NCI-H2196 treated with DMSO at 0.1 percent for 48 hours (cell line): ENCODE measurements around the gene PAM.

Experiments
- DNase-seq: peaks from one replicate; lab custom pipeline; 2025; ENCODE audit not compliant: unreplicated experiment; lab: John Stamatoyannopoulos, UW

PAM gene

GRCh38 chr5:102856389-102856777, 101.3 kb downstream of the PAM start:
- DNase-seq, result no peak

DNA sequence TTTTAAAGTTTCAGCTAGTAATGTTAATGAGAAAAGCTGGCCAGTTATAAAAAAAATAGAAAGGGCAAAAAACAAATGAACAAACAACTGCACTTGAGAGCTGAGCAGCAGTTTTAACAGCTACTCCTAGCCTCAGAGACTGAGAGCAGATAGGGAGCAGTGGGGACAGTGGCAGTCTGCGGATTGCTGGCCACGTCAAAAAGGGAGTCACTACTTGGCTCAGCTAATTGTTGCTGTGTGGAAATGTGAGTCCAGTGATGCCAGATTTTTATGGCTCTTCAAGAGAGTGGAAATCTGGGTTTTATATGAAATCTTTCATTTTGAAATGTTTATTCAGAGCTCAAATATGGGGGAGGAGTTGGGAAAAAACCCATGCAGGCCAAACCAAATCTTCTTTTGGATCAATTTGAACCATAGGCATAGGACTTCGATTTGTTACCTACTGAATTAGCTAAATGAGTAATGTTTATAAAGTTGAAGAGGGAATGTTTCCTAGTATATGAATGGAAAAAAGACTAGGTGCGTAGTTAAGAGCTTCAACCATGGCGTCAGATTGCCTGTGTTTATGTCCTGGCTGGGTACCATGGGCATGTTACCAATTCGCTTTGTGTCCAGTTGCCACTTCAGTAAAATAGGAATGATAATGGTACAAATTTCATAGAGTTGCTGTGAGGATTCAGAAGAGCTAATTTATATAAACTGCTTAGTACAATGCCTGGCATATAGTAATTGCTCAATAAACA, 102.1 kb downstream of the PAM start:
- DNase-seq, result no peak

DNA sequence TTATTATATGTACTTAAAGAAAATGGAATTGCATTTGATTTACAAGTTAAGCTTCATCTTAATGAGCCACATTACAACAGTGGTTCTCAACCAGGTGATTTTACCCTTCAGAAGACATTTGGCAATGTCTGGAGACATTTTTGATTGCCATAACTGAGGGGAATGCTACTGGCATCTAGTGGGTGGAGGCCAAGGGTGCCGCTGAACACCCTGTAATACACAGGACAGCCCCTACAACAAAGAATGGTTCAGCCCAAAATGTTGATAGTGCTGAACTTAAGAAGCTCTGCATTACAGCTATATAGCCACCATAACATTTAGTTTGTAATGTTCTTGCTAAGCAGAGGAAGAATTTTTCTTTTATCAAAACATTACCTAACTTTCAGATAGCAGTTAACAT, 103.1 kb downstream of the PAM start:
- DNase-seq, result no peak

GRCh38 chr5:102858808-102859207, 103.7 kb downstream of the PAM start:
- DNase-seq, result no peak

DNA sequence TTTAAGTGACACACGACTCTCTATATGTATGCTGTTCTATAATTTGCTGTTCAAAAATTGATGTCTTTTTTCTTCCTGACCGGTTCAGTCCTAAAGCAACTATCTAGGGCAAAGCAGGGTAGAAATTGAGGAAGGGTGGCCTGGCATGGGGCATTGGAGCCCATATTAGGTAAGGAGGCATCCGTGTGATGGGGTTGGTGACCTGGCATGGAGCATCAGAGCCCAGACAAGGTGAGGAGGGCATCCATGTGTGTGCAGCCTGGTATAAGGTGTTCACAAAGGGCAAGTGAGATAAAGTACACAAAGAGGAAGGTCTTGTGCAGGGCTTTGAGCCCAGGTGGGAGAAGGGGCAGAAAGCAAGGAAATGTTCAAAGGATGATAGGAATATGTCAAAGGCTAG, 104.9 kb downstream of the PAM start:
- no peak for DNase-seq

DNA sequence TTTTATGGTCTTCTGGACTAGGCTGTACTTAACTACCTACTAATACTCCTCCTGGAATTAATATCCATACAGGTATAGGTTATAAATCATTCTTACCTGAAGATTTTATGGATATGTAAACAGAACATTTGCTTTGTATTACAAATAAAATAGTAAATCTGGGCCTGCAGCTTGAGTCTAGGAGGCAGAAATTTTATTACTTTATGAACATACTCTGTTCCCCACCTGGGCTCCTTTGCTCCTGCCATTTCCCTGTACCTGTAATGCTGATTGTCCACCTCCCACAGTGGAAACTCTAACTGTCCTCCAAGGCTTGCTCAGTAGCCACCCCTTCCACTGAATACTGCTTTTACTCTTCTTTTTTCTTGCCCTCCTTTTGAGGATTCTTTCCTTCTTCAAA, 108.0 kb downstream of the PAM start:
- no peak for DNase-seq

GRCh38 chr5:102863764-102864560, 108.9 kb downstream of the PAM start:
- DNase-seq, result no peak

DNA sequence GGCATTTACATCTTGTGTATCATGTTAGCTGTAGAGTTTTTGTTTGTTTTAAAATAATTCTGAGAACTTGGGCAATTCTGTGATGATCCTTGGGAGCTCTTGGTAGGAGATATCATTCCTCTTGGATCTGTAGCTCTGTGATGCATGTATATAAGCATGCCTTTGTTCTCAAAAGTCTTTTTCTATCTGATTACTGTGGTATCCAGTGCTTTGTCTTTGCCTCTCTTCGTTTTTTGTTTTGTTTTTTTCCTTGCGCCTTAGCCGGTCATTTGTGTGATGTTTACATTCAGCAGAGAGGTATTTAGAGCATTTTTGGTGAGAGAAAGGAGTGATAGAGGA, 110.0 kb downstream of the PAM start:
- no peak for DNase-seq

DNA sequence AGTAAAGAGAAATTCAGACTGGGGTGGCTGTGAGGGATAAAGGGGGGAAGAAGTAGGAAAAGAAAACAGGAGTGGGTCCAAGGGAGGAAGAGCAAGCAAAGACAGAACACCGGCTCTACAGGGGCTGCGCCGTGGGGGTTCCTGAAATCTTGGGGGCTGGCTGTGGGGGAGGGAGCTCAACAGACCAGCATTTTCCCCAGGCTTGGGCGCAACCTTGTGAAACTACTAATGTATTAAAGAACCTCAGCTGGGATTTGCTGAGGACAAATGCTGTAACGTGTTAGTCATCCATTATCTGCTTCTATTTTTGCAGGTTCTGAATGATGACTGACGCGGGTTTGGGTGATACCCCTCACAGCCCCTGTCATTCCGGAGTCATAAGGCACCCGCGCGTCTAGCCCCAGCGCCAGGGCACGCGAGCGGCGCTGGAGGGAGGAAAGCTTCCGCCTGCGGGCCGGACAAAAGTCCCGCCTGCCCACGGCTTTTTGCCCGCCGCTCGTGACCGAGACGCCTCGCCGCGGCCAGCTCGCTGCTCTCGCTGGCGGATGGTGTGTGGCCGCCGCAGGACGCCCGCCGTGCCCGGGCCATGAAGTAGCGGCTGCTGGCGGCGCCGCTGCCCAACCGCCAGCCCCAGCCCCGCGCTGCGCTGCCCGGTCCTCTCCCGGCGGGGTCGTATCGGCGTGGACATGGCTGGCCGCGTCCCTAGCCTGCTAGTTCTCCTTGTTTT, 110.6 kb downstream of the PAM start:
- DNase-seq, result no peak

- DNase-seq, result no peak
These were observed 111.1 kb downstream of the PAM start for GRCh38 chr5:102866237-102866600.

- no peak for DNase-seq
These were observed 113.0 kb downstream of the PAM start for GRCh38 chr5:102867992-102868662.

- no peak for DNase-seq
These were observed 114.1 kb downstream of the PAM start for GRCh38 chr5:102869230-102869629.

DNA sequence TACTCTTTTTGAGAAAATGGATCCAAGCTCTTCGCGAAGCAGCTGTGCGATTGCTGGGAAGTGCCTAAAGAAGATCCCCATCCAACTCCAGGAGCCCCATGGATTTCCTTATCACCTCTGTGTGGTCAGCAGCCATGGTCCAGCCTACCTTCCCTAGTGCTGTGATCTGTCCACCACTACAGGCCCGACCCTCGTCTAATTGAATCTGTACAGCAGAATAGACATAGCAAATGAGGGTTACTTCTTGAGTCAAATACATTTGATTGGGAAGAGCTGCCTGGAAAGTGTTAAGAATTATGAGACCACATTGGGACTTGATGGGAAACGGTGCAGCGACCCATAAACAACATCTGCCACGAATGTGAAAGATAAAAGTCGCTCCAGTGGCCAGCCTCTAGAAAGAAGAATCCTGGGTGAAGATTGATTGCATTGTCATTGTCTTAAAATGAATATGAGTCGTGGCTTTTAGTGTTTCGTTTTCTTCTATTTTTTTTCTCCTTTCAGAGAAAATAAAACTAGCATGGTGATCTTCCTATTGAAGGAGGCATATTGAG, 118.4 kb downstream of the PAM start:
- DNase-seq, result no peak

- DNase-seq, result no peak
These were observed 118.9 kb downstream of the PAM start for GRCh38 chr5:102874054-102874453.

DNA sequence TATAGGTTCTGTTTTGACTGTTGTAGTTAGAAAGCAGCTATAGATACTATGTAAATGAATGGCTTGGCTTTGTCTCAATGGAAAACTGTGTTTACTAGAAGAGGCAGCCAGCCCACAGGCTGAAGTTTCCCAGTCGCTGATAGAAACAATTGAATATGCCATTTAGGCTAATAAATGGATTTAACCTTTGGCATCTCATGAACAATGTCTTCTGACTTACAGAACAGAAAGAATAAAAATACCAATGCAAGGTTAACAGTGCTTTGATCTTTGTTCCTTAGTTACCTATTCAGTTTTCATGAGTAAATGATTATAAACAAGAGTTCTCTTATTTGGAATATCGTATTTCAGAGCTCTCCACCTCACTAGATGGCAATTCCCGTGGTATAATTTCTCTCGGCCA, 120.6 kb downstream of the PAM start:
- DNase-seq, result peak; percentile 73

GRCh38 chr5:102876610-102877009, 121.5 kb downstream of the PAM start:
- DNase-seq, result no peak

GRCh38 chr5:102879741-102880140, 124.6 kb downstream of the PAM start:
- DNase-seq, result no peak

GRCh38 chr5:102886586-102886985, 131.5 kb downstream of the PAM start:
- no peak for DNase-seq

DNA sequence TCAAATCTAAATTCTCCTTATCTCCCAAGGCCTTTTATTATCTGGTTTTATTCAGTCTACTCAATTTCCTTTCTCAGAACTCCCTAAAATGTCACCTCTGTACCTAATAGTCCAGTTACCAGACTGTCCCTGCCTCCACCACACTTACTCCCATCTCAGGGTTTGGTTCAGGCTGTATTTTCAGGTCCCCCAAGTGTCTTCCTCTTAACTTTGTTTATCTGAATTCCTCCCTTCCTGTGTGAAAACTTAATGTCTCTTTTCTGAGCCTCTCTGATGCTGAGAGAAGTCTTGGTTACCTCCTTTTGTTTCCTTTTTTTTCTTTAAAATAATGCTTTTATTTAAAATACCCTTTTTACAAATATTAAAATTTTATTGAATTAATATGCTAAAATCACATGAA, 133.4 kb downstream of the PAM start:
- no peak for DNase-seq

- DNase-seq, result no peak
These were observed 133.9 kb downstream of the PAM start for GRCh38 chr5:102889033-102889432.

DNA sequence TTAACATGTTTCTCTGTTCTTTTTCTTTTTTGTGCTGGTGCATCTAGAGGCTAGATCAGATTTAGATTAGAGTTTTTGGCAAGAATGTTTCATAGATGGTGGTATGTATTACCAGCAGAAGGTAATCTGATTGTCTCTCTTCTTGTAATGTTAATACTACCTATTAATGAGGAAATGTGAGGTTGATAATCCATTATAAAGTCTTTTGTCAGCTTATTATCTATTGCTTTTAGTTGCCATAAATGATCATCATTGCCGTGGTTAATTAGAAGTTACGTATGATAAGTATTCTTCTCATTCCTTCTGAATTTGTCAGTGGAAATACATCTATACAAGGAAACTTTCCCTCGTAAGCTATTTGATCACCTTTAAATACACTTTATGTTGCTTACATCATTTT, 135.0 kb downstream of the PAM start:
- no peak for DNase-seq
